ENCODE measurements around the gene S100A2. TPM values are rescaled to one million over a fixed set of nuclear protein-coding genes. Genes with fewer than 3 reads are reported as not detected.

Gene S100A2
- total RNA-seq, 4 donors from 2014 or later = 2.3 to 12.6 (median 4.2) TPM; not detected in 1

GRCh38 chr1:153610334-153610733 is 44.7 kb upstream of the S100A2 start:
- Histone ChIP-seq H3K27me3 (no peaks in the 10 kb centered on the region), H3K36me3 (peaks cover 0 to 25% (median 0%) of the 10 kb centered on the region in 3 donors), H3K4me1 (peaks cover 0 to 68% (median 41%) of the 10 kb centered on the region in 4 donors), H3K27ac (peak overlapping the region; percentile 89 to 99 (median 94)), H3K9me3 (no peaks in the 10 kb centered on the region), H3K4me3 (peak overlapping the region in 1 of 4 donors; percentile 15)
- no peak for DNase-seq (ENCODE audit: low spot score in 2 of 2)
- WGBS, 2 donors = 54 to 77% methylated on average over 3 to 4 of the region's 4 CpGs
- TF ChIP-seq POLR2A (IDR thresholded peaks at IDR 0.05) (no peak), CTCF (IDR thresholded peaks at IDR 0.05) (no peak), EP300 (IDR thresholded peaks at IDR 0.05) (no peak)

- Histone ChIP-seq H3K27me3 (no peaks in the 10 kb centered on the region), H3K27ac (peak overlapping the region; percentile 89 to 99 (median 94)), H3K36me3 (peaks cover 0 to 27% (median 0%) of the 10 kb centered on the region in 3 donors), H3K4me3 (peak overlapping the region; percentile 6 to 47 (median 31)), H3K4me1 (peaks cover 0 to 66% (median 41%) of the 10 kb centered on the region in 4 donors), H3K9me3 (no peaks in the 10 kb centered on the region)
- WGBS, 2 donors = 47 to 52% methylated on average over 6 of the region's 6 CpGs
- DNase-seq (ENCODE audit: low spot score in 2 of 2) = no peak
- TF ChIP-seq EP300 (IDR thresholded peaks at IDR 0.05) = no peak
- TF ChIP-seq CTCF (IDR thresholded peaks at IDR 0.05) = no peak
- no peak for TF ChIP-seq POLR2A (IDR thresholded peaks at IDR 0.05)
Measured at GRCh38 chr1:153609585-153609907, 43.9 kb upstream of the S100A2 start.

GRCh38 chr1:153608742-153609584 is 43.3 kb upstream of the S100A2 start:
- Histone ChIP-seq H3K27ac (peak overlapping the region; percentile 89 to 99 (median 94)), H3K36me3 (peaks cover 0 to 27% (median 0%) of the 10 kb centered on the region in 3 donors), H3K4me1 (peaks cover 0 to 60% (median 39%) of the 10 kb centered on the region in 4 donors), H3K4me3 (peak overlapping the region; percentile 6 to 47 (median 31)), H3K9me3 (no peaks in the 10 kb centered on the region), H3K27me3 (no peaks in the 10 kb centered on the region)
- DNase-seq (ENCODE audit: low spot score in 2 of 2) = peak; percentile 69 to 72
- peak; percentile 65 to 85 for TF ChIP-seq EP300 (IDR thresholded peaks at IDR 0.05)
- TF ChIP-seq CTCF (IDR thresholded peaks at IDR 0.05) = peak in 1 of 5 experiments; percentile 15
- peak in 1 of 2 donors; percentile 48 for TF ChIP-seq POLR2A (IDR thresholded peaks at IDR 0.05)
- WGBS, 2 donors = 18 to 20% methylated on average over 19 of the region's 19 CpGs

- DNase-seq (ENCODE audit: low spot score in 2 of 2) = no peak
- 42 to 51% methylated on average over 6 to 7 of the region's 7 CpGs for WGBS, 2 donors
- H3K27me3 ChIP-seq = no peaks in the 10 kb centered on the region
- H3K4me1 ChIP-seq = peaks cover 0 to 52% (median 37%) of the 10 kb centered on the region in 4 donors
- H3K9me3 ChIP-seq = no peaks in the 10 kb centered on the region
- H3K4me3 ChIP-seq = peak overlapping the region; percentile 6 to 47 (median 31)
- no peak for TF ChIP-seq EP300 (IDR thresholded peaks at IDR 0.05)
- no peak for TF ChIP-seq CTCF (IDR thresholded peaks at IDR 0.05)
- no peak for TF ChIP-seq POLR2A (IDR thresholded peaks at IDR 0.05)
- H3K27ac ChIP-seq = peak overlapping the region; percentile 89 to 99 (median 94)
- peaks cover 0 to 27% (median 0%) of the 10 kb centered on the region in 3 donors for H3K36me3 ChIP-seq
Measured at GRCh38 chr1:153608089-153608682, 42.5 kb upstream of the S100A2 start.

- 91 to 96% methylated on average over 8 of the region's 8 CpGs for WGBS, 2 donors
- H3K27ac ChIP-seq = peak overlapping the region; percentile 89 to 99 (median 94)
- H3K4me3 ChIP-seq = peak overlapping the region in 2 of 4 donors; percentile 4 to 47
- no peaks in the 10 kb centered on the region for H3K27me3 ChIP-seq
- H3K4me1 ChIP-seq = peaks cover 0 to 50% (median 36%) of the 10 kb centered on the region in 4 donors
- H3K9me3 ChIP-seq = no peaks in the 10 kb centered on the region
- peaks cover 0 to 27% (median 0%) of the 10 kb centered on the region in 3 donors for H3K36me3 ChIP-seq
- TF ChIP-seq POLR2A (IDR thresholded peaks at IDR 0.05) = no peak
- TF ChIP-seq EP300 (IDR thresholded peaks at IDR 0.05) = no peak
- TF ChIP-seq CTCF (IDR thresholded peaks at IDR 0.05) = no peak
- DNase-seq (ENCODE audit: low spot score in 2 of 2) = no peak
Measured at GRCh38 chr1:153607381-153607780, 41.7 kb upstream of the S100A2 start.

Measured in tibial nerve (tissue), 4 donors.